CD1c-positive myeloid dendritic cell (primary cell): ENCODE data around the gene DDX18.
A peak's percentile ranks its signal among the peaks of the same experiment; 100 is the strongest.

Experiments
- DNase-seq: peaks from one replicate; pipeline ENCODE4 v3.0.0-alpha.2; 2016; ENCODE audit errors: extremely low spot score

DDX18 gene

DNA sequence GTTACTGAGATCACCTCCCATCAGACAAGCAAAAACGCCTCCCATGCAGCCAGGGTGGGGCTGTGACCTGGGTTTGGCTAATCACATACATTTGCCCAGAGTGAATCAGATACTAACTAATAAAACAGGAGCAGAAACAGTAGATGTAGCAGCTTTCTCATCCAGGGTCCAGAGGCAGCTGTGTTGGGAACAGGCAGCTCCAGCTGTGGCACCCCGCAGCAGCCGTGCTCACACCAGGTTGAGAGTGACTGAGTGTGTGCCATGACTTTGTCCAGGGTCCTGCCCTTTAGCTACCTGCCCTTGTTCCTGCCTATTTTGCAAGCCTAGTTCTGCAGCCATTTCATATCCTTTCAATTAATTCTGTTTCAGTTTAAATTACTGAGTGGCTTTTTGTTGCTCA lies 20.5 kb downstream of the DDX18 start:
- no peak for DNase-seq

DNA sequence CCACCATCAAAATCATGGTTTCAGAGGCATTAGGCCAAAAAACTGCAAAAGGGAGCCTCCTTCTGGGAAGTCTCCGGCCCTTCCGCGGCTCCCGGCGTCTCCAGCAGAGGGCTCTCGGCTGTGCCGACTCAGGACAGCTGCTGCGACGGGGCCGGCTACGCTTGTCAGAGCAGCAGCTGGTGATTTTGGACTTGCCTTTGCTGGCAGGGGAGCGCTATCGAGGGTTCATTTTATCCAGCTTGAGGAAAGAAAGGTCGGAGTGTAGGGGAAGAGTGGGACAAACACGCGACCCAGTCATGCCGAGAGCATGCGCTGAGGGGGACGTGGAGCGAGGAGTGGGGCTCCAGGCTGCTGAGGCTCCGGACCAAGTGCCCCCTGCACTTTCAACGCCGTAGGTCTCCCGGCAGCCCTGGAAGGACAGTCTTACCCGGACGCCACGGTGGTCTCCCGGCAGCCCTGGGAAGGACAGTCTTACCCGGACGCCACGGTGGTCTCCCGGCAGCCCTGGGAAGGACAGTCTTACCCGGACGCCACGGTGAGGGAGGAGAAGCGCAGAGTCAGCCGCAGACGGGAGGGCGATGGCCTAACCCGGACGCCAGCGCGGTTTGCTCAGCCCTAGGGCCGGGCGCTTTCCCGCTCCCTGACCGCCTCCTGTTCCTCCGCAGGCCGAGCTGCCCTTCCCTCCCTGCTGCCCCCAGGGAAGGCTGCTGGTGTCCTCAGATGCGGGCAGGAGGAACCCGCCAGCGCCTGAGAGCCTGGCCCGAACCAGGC lies 21.7 kb downstream of the DDX18 start:
- peak; percentile 46 for DNase-seq

DNA sequence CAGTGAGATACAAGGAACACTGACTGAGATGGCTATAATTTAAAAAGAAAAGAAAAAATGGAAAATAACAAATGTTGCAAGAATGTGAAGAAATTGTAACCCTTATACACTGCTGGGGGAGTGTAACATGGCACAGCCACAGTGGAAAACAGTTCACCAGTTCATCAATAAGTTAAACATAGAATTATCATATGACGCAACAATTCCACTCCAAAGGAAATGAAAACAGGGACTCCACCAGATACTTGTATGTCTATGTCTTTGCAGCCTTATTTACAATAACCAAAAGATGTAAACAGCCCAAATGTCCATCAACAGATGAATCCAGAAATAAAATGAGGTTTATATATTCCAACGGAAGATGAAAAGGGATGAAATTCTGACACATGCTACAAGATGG lies 30.8 kb downstream of the DDX18 start:
- DNase-seq, result no peak

DNA sequence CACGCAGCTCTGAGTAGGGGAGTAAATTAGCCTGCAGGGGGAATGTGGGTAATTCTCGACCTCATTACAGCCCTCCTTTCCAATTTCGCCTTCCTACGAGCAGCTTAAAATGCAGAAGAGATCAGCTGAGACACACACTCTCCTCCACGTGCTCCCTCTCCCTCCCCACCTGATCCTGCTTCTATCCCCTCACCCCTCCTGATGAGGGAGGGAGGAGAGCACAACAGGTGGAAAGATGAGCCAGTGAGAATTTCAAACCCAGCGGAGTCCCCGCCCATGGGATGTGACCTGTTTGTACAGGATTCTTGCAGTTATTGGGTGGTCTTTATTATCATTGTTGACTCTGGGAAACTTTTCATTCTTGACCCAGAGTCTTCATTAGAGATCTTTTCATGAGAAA lies 35.5 kb downstream of the DDX18 start:
- no peak for DNase-seq

DNA sequence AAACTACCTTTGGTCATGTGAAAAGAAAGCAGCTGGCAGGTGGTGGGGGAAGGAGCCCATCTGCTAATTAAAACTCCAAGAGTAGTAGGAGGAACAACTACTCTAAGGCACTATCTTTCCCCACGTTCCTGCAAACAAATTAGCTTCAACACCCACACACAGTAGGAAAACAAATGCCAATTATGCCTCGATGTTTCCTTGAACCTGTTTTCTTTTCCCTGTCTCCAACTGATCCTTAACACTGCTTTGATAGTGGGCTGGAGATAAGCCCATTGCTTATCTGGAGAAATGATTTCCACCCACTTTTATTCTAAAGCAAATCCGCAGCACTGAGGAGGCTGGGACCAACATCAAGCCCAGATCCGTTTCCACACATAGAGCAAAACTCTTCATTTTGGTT lies 36.0 kb downstream of the DDX18 start:
- no peak for DNase-seq

DNA sequence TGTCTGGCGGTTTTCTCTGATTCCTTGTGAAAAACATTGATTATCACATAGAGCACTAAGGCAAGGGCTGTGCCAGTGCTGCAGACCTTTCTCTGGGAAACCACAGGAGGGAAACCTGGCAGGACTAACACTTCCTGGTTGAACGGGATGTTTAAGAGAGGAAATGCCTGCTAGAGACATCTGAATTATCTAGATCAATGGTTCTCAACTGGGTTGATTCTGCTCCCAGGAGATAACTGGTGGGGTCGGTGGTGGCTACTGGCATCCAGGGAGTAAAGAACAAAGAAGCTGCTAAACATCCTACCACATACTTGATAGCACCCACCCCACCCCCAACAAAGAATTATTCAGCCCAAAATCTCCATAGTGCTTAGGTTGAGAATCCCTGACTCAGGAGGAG lies 37.5 kb downstream of the DDX18 start:
- no peak for DNase-seq

DNA sequence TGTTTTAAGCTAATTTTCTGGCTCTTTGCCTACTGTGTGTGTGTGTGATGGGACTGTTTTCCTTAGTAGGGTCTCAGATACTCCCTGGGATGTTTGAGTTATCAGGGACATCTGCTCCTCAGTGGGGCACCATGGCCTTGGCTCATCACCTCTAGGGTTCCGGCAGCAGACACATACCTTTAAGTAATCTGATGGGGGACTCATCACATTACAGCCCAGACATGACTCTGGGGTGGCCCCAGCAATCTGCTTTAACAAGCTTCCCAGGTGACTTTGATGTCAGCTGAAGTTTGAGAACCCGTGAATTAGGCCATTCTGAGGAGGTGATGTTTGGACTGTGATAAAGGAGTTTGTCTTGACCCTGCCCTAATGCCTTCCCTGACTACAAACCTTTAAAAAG lies 38.8 kb downstream of the DDX18 start:
- DNase-seq, result no peak

DNA sequence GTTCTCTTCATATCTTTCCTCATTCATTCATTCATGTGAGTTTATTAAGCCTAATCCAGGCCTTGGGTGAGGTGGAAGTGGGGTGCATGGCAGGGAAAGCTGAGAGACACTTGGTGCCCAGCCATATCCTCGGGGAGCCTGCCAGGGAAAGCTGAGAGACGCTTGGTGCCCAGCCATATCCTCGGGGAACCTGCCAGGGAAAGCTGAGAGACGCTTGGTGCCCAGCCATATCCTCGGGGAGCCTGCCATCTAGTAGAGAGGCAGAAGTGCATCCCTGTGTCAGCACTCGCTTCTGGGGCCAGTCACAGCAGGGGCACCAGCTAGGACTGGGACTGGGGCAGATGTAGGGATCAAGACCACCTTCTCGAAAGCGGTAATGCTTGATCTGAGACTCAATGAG lies 39.4 kb downstream of the DDX18 start:
- DNase-seq, result no peak

DNA sequence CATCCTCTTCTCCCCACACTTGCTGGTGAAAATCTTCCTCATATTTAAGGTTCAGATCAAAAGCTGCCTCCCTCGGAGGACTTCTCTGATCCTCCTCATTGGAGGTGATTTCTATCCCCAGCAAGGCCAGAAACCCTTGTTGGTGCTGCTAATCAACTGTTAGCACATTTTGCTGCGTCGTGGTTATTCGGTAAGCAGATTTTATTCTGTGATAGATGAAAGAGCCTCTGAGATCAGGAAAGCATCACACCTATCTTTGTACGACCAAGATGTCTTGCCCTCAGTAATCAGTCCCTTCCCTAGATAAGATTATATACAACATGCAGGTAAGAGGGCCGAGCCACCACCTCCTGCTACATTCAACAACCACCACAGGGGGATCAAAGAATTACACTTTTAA lies 40.1 kb downstream of the DDX18 start:
- DNase-seq, result no peak

DNA sequence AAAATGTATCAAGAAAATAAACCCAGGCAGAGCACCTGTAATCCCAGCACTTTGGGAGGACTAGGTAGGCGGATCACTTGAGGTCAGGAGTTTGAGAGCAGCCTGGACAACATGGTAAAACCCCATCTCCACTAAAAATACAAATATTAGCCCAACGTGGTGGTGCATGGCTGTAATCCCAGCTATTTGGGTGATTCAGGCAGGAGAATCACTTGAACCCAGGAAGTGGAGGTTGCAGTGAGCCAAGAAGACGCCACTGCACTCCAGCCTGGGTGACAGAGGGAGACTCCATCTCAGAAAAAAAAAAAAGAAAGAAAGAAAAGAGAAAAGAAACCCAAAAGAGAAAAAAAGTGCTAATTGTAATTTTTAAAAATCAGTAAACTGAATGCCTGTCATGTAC lies 41.4 kb downstream of the DDX18 start:
- DNase-seq, result no peak

DNA sequence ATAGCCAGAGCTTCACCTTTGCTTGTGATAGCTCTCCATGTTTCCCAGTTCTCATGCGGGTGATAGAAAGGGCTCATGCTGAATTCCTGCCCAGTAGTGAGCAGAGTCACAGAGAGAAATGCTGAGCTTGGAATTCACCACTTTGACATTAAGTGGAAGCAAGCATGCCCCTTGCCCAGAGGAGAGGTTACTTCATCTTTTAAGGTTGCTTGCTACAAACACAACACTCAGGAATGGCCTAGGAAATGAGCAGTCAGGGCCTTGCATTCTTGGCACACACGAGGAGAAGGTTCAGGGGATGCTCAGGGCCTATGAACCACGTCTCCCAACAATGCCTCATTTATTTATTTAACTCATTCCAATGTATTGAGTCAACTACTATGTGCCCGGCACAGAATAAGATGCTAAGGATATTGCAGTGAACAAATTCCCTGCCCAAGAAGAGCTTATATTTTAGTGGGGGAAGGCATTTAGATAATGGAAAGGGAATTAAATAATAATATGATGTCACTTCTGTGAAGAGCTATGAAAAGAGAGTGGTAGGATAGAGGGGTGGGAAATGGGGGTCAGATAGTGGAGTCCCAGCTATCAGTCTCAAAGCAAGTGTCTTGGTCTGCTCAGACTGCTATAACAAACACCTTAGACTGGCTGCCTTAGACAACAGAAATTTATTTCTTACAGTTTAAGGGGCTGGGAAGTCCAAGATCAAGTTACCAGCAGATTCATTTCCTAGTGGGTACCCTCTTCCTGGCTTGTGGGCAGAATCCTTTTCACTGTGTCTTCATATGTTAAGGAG lies 42.1 kb downstream of the DDX18 start:
- DNase-seq, result no peak

DNA sequence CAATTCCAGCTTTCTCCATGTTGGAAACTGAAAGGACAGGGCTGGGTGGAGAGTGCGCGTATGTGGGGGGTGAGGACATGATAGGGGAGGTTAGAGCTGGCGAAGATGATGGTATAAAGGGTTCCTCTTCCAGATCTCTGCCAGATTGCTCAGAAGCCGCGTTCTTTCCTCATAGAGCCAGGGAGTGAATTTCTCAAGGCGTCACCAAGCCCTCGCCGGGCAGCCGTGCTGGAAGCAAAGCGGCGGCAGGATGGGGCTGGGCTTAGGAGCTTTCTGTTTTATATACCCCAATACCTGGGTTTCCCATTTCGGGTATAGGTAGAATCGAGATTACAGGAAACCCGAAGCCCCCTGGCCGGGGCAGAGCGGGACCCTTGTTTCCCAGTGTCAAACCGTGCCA lies 43.8 kb downstream of the DDX18 start:
- no peak for DNase-seq

DNA sequence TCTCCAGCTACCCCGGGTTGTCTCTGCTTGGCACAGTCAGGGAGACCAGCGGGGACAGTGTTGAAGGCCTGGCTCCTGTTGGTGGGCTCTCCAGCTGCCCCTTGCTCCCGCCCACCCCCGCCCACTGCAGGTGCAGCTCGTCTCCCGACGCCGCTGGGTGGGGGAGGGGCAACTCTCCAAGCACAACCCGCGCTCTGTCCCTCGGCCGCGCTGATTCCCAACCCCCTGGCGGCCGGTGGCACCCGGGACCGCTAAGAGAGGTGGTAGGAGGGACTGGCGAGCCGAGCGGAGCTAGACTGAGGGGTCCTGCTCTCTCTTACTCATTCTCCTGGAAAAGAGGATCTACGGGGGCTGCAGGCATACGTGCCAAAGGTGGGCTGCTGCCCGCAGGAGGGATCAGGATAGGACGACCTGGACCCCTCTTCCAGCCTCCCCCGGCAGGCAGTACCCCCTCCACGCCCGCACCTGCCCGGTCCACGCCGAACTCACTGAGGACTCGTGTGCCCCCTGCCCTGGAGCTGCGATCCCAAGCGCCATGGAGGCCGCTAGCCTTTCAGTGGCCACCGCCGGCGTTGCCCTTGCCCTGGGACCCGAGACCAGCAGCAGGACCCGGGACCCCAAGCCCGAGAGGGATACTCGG lies 44.5 kb downstream of the DDX18 start:
- no peak for DNase-seq

DNA sequence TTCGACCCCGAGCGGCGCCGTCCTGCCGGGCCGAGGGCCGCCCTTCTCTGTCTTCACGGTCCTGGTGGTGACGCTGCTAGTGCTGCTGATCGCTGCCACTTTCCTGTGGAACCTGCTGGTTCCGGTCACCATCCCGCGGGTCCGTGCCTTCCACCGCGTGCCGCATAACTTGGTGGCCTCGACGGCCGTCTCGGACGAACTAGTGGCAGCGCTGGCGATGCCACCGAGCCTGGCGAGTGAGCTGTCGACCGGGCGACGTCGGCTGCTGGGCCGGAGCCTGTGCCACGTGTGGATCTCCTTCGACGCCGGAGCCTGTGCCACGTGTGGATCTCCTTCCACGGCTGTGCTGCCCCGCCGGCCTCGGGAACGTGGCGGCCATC lies 45.0 kb downstream of the DDX18 start:
- no peak for DNase-seq

DNA sequence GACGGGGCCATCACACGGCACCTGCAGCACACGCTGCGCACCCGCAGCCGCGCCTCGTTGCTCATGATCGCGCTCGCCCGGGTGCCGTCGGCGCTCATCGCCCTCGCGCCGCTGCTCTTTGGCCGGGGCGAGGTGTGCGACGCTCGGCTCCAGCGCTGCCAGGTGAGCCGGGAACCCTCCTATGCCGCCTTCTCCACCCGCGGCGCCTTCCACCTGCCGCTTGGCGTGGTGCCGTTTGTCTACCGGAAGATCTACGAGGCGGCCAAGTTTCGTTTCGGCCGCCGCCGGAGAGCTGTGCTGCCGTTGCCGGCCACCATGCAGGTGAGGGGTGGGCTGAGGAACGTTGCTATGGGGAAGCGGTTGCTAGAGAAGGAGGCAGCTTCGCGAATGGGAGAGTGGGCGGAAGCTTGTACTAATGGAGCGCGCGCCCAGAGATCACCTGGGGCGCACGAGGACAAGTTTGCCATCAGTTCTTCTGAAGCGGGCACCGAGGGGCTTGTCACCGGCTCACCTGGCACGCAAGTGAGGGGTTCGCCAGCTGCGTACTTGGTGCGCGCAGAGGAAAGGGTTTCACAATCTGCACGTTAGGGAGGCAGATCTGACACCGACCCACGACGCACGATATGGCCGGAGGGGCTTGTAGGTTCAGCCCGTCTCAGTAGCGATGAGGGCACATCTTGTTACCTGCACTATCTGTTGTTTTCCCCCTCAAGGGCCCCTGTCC lies 45.6 kb downstream of the DDX18 start:
- no peak for DNase-seq

DNA sequence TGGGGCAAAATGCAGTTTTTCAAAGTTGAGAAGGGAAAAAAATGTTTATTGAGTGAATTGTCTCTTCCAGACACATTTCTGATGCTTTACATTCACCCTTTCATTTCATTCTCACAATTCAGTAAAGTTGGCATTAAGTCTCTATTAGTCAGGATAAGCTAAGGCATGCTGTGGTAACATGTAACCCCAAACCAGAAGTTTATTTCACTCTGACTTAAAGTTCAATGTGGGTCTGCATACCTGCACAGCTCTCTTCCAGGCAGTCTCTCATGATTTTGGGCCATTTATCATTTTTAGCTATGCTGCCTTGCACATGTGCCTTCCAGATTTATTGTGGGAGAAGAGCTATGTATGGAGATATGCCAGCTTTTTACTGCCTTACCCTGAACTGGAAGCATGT lies 48.0 kb downstream of the DDX18 start:
- no peak for DNase-seq

DNA sequence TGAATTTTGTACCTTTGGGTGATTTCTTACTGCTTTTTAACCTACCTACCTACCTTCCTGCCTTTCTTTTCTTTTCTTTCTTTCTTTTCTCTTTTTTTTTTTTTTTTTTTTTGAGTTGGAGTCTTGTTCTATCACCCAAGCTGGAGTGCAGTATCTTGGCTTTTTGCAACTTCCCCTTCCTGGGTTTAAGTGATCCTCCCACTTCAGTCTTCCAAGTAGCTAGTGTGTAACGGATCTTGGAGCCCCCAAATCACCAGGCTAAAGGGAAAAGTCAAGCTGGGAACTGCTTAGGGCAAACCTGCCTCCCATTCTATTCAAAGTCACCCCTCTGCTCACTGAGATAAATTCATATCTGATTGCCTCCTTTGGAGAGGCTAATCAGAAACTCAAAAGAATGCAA lies 61.3 kb downstream of the DDX18 start:
- DNase-seq, result no peak

DNA sequence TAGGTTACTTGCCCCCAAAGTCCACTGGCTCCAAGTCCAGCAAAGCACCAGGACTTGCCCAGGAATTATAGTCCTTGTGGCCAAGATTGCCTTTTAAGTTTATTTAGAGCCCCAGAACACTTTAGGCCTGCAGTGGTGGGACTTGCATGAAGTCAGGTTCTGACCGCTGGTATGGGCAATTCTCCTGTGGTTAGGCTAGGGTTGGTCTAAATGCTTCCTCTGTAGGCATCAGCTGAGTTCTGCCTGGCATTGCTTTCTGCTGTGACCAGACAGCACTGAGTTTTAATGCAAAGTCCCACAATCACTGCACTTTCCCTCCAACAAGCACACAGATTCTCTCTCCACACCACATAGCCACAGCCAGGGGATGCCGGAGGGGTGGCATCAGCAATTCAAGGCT lies 64.5 kb downstream of the DDX18 start:
- DNase-seq, result no peak
